B cell (primary cell): ENCODE results near the gene PXDC1. TPM values are rescaled to one million over a fixed set of nuclear protein-coding genes. Genes with fewer than 3 reads are reported as not detected.

Source experiments
- ATAC-seq: fragments of 200-7000 bp; cut with Tn5 transposase; one replicate; pipeline ENCODE4 v1.10.0; 2021; ENCODE audit warnings: low read depth, mild to moderate bottlenecking, moderate number of reproducible peaks, moderate library complexity
- CTCF ChIA-PET: fragments of 350-600 bp; sonication (Branson Sonifier 250); formaldehyde crosslinking; loops from one replicate; lab custom pipeline; 2021; ENCODE audit warnings: antibody characterized with exemption, inconsistent platforms; lab: Charles Lee
- POLR2A ChIA-PET: fragments of 350-600 bp; sonication (Branson Sonifier 250); formaldehyde crosslinking; loops from one replicate; lab custom pipeline; 2021; ENCODE audit warnings: antibody characterized with exemption; lab: Charles Lee
- DNase-seq: peaks from one replicate; pipeline ENCODE4 v3.0.0; 2013
- H2AFZ ChIP-seq: 2 replicates; pipeline ENCODE4 v1.6.1; 2012; ENCODE audit warnings: mild to moderate bottlenecking, low read depth, low read length; ENCODE audit not compliant: insufficient read depth, poor library complexity, severe bottlenecking
- H3K27ac ChIP-seq, 2 donors: 1 replicate in 1 of 2; 2 replicates in 1 of 2; pipeline ENCODE4 v1.5.1; 2012 to 2013; ENCODE audit warnings: low read length in 2 of 2, mild to moderate bottlenecking in 2 of 2, moderate library complexity in 1 of 2
- H3K27me3 ChIP-seq, 4 experiments: fragments of 200-600 bp in 1 of 4; sonication (generic) in 1 of 4; replicated peaks in 1 of 4; 1 replicate in 2 of 4; 2 replicates in 2 of 4; pipeline versions ENCODE4 v1.6.1 to v1.7.0; 2013 to 2016; ENCODE audit warnings: low read length in 3 of 4, mild to moderate bottlenecking in 2 of 4, mixed read lengths in 1 of 4, moderate library complexity in 1 of 4; ENCODE audit not compliant: insufficient read depth in 4 of 4, control insufficient read depth in 3 of 4; ENCODE audit errors: control extremely low read depth in 1 of 4
- H3K36me3 ChIP-seq, 2 experiments: replicated peaks in 1 of 2; 1 replicate in 1 of 2; 2 replicates in 1 of 2; pipeline versions ENCODE4 v1.6.1 to v1.7.1; 2013; ENCODE audit warnings: low read length in 1 of 2; ENCODE audit not compliant: insufficient read depth in 2 of 2, control insufficient read depth in 1 of 2; ENCODE audit errors: control extremely low read depth in 1 of 2, extremely low read depth in 1 of 2
- H3K4me1 ChIP-seq, 2 donors: fragments of 200-600 bp in 1 of 2; sonication (generic) in 1 of 2; 1 replicate in 1 of 2; 2 replicates in 1 of 2; pipeline versions ENCODE4 v1.5.1 to v1.6.1; 2013 to 2017; ENCODE audit warnings: low read length in 2 of 2; ENCODE audit not compliant: control insufficient read depth in 2 of 2, insufficient read depth in 2 of 2
- H3K4me2 ChIP-seq: replicated peaks from 2 replicates; pipeline ENCODE3; 2012; ENCODE audit warnings: mild to moderate bottlenecking, low read depth, low read length; ENCODE audit not compliant: poor library complexity, severe bottlenecking
- H3K4me3 ChIP-seq, 5 experiments: fragments of 200-600 bp in 1 of 5; sonication (generic) in 1 of 5; 1 replicate in 3 of 5; 2 replicates in 2 of 5; pipeline versions ENCODE4 v1.5.1 to v1.7.0; 2011 to 2016; ENCODE audit warnings: low read length in 4 of 5, mild to moderate bottlenecking in 4 of 5, low read depth in 2 of 5, control low read depth in 1 of 5, moderate library complexity in 1 of 5; ENCODE audit not compliant: insufficient read depth in 1 of 5; ENCODE audit errors: control extremely low read depth in 1 of 5, extremely low read depth in 1 of 5
- H3K79me2 ChIP-seq: fragments of 200-600 bp; sonication (generic); one replicate; pipeline ENCODE4 v1.6.0; 2016; ENCODE audit warnings: low read length; ENCODE audit not compliant: control insufficient read depth, insufficient read depth
- H3K9ac ChIP-seq: fragments of 200-600 bp; sonication (generic); 2 replicates; pipeline ENCODE4 v1.6.1; 2017; ENCODE audit warnings: mild to moderate bottlenecking, low read length, moderate library complexity
- H3K9me3 ChIP-seq, 3 donors: one replicate each; pipeline versions ENCODE4 v1.6.1 to v1.7.1; 2013; ENCODE audit warnings: low read length in 2 of 3; ENCODE audit not compliant: control insufficient read depth in 2 of 3, insufficient read depth in 1 of 3; ENCODE audit errors: control extremely low read depth in 1 of 3
- H4K20me1 ChIP-seq: 2 replicates; pipeline ENCODE4 v1.6.0; 2012; ENCODE audit warnings: mild to moderate bottlenecking, low read length; ENCODE audit not compliant: insufficient read depth, control insufficient read depth, poor library complexity, severe bottlenecking
- H3K27ac Mint-ChIP-seq: one replicate; pipeline ENCODE4 v1.8.0; 2021; ENCODE audit warnings: mixed read lengths
- H3K27me3 Mint-ChIP-seq: one replicate; pipeline ENCODE4 v1.8.0; 2021; ENCODE audit warnings: mixed read lengths
- H3K4me1 Mint-ChIP-seq: one replicate; pipeline ENCODE4 v1.8.0; 2021; ENCODE audit warnings: mixed read lengths
- H3K4me3 Mint-ChIP-seq: one replicate; pipeline ENCODE4 v1.8.0; 2021; ENCODE audit warnings: mixed read lengths
- H3K9me3 Mint-ChIP-seq: one replicate; pipeline ENCODE4 v1.8.0; 2022; ENCODE audit warnings: mixed read lengths; ENCODE audit not compliant: insufficient read depth
- EZH2 ChIP-seq: IDR thresholded peaks from 2 replicates; pipeline ENCODE4 v1.6.1; 2012; ENCODE audit warnings: borderline replicate concordance, low read depth, mild to moderate bottlenecking, moderate library complexity, low read length; ENCODE audit not compliant: insufficient read depth, poor library complexity, severe bottlenecking
- WGBS: methylation state at CpG from one replicate; pipeline ENCODE4 v1.1.5; 2013; ENCODE audit warnings: missing lambda C conversion rate; ENCODE audit not compliant: insufficient coverage; 5-methylcytosine and 5-hydroxymethylcytosine counted together
- intact Hi-C: fragments of 100-400 bp; cut with micrococcal nuclease; formaldehyde crosslinking; loops from one replicate; pipeline ENCODE4 v1.10.0; 2022
- polyA plus RNA-seq: library from polyadenylated mRNA; depleted of rRNA; stranded (reverse); fragments of >200 nt; gene quantifications from 2 replicates; pipeline ENCODE4 v1.2.3, GENCODE V29; 2012
- total RNA-seq, 2 donors: library from RNA; stranded (reverse); fragments of 120-200 nt in 1 of 2; gene quantifications; 1 replicate in 1 of 2; 2 replicates in 1 of 2; pipeline versions ENCODE4 v1.2.3 to v1.2.4, GENCODE V29; 2013 to 2022
- TF ChIP-seq, protein P1 (sequence below): fragments of 200-600 bp; IDR thresholded peaks from one replicate; pipeline ENCODE4 v1.8.0; 2022; ENCODE audit warnings: antibody characterized with exemption, mild to moderate bottlenecking

The PXDC1 gene
- total and polyA plus RNA-seq, 2 donors (not counting 1 experiment from before 2014, with no cell fraction given) = 4.7 to 18.9 TPM

GRCh38 chr6:3718407-3718806, 33.1 kb downstream of the PXDC1 start:
- intact Hi-C loops = no loop called here
- H3K4me3 ChIP-seq = no peak overlapping the region
- Mint-ChIP-seq H3K27me3 (peaks cover 3% of the 10 kb centered on the region), H3K4me3 (no peak overlapping the region), H3K9me3 (no peaks in the 10 kb centered on the region), H3K4me1 (no peaks in the 10 kb centered on the region), H3K27ac (no peak overlapping the region)
- H3K4me1 ChIP-seq = no peaks in the 10 kb centered on the region
- no peak for TF ChIP-seq EZH2
- POLR2A ChIA-PET = no interaction called here
- no peaks in the 10 kb centered on the region for H3K27me3 ChIP-seq
- H4K20me1 ChIP-seq = no peaks in the 10 kb centered on the region
- WGBS = 96% methylated on average over 4 of the region's 5 CpGs
- H3K36me3 ChIP-seq = no peaks in the 10 kb centered on the region
- H3K79me2 ChIP-seq = no peaks in the 10 kb centered on the region
- H3K9ac ChIP-seq = no peak overlapping the region
- H3K9me3 ChIP-seq = no peaks in the 10 kb centered on the region
- DNase-seq (no peak), ATAC-seq (no peak)
- H2AFZ ChIP-seq = no peak overlapping the region
- no peak overlapping the region for H3K4me2 ChIP-seq
- CTCF ChIA-PET = no interaction called here
- no peak overlapping the region for H3K27ac ChIP-seq

DNA sequence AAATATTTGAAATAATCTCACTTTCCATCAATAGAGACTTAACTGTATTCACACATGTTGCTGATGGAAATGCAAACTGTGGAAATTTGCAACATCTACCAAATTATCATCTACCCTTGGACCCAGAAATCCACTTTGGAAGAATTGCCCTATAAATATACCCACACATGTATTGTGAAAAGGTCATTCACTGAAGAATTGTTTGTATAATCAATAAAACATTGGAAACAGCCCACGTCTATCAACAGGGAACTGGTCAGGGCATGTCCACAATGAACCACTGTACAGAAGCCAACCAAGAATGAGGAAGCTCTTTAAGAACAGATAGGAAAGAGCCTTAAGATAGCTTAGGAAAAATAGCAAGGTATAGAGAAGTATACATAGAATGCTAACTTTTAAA, 36.2 kb downstream of the PXDC1 start:
- Mint-ChIP-seq H3K27me3 (peaks cover 3% of the 10 kb centered on the region), H3K9me3 (no peaks in the 10 kb centered on the region), H3K4me3 (no peak overlapping the region), H3K27ac (no peak overlapping the region), H3K4me1 (no peaks in the 10 kb centered on the region)
- Histone ChIP-seq H3K4me1 (no peaks in the 10 kb centered on the region), H3K27me3 (no peaks in the 10 kb centered on the region), H3K4me2 (no peak overlapping the region), H3K4me3 (no peak overlapping the region), H3K9me3 (no peaks in the 10 kb centered on the region), H3K36me3 (no peaks in the 10 kb centered on the region), H3K27ac (no peak overlapping the region), H3K9ac (no peak overlapping the region), H3K79me2 (no peaks in the 10 kb centered on the region), H4K20me1 (no peaks in the 10 kb centered on the region), H2AFZ (no peak overlapping the region)
- CTCF ChIA-PET = no interaction called here
- POLR2A ChIA-PET = no interaction called here
- TF ChIP-seq EZH2 = no peak
- TF ChIP-seq, protein P1, sequence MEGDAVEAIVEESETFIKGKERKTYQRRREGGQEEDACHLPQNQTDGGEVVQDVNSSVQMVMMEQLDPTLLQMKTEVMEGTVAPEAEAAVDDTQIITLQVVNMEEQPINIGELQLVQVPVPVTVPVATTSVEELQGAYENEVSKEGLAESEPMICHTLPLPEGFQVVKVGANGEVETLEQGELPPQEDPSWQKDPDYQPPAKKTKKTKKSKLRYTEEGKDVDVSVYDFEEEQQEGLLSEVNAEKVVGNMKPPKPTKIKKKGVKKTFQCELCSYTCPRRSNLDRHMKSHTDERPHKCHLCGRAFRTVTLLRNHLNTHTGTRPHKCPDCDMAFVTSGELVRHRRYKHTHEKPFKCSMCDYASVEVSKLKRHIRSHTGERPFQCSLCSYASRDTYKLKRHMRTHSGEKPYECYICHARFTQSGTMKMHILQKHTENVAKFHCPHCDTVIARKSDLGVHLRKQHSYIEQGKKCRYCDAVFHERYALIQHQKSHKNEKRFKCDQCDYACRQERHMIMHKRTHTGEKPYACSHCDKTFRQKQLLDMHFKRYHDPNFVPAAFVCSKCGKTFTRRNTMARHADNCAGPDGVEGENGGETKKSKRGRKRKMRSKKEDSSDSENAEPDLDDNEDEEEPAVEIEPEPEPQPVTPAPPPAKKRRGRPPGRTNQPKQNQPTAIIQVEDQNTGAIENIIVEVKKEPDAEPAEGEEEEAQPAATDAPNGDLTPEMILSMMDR = no peak
- intact Hi-C loops = no loop called here
- ATAC-seq (no peak), DNase-seq (no peak)
- WGBS = no CpG with 5 or more reads among the region's 1 CpG
